Activated CD8-positive, alpha-beta memory T cell treated with anti-CD3 and anti-CD28 coated beads for 1 hour (primary cell): ENCODE results near the gene BNC1.
"Not testable (repeated sequence)": the region's sequence is repeated elsewhere in the genome, so short reads cannot be mapped to it uniquely, and the experiment has no call there.

ENCODE experiments used
- DNase-seq, 2 donors: peaks; one replicate each; pipeline ENCODE4 v3.0.0-alpha.2; 2020; ENCODE audit warnings: low read depth in 1 of 2; ENCODE audit errors: extremely low read depth in 1 of 2

Gene BNC1

GRCh38 chr15:83299462-83299861 is 15.0 kb upstream of the BNC1 start:
- no peak for DNase-seq

GRCh38 chr15:83295417-83295816 is 11.0 kb upstream of the BNC1 start:
- no peak for DNase-seq

GRCh38 chr15:83293201-83293600 is 8.7 kb upstream of the BNC1 start:
- DNase-seq = no peak

GRCh38 chr15:83292317-83292716 is 7.9 kb upstream of the BNC1 start:
- DNase-seq = no peak

- DNase-seq = no peak
Measured at GRCh38 chr15:83290236-83290635, 5.8 kb upstream of the BNC1 start.

GRCh38 chr15:83289160-83289559 is 4.7 kb upstream of the BNC1 start:
- DNase-seq = no peak

GRCh38 chr15:83288381-83288801 is 3.9 kb upstream of the BNC1 start:
- no peak for DNase-seq

- no peak for DNase-seq
Measured at GRCh38 chr15:83287541-83288027, 3.1 kb upstream of the BNC1 start.

- no peak for DNase-seq
Measured at GRCh38 chr15:83285979-83286553, 1.6 kb upstream of the BNC1 start.

- DNase-seq = no peak
Measured at GRCh38 chr15:83285284-83285978, 967 bp upstream of the BNC1 start.

GRCh38 chr15:83283813-83284558 is 478 bp downstream of the BNC1 start:
- no peak for DNase-seq

- DNase-seq = no peak
Measured at GRCh38 chr15:83283138-83283812, 1.2 kb downstream of the BNC1 start.

- no peak for DNase-seq
Measured at GRCh38 chr15:83282776-83283137, 1.7 kb downstream of the BNC1 start.

GRCh38 chr15:83282141-83282540 is 2.3 kb downstream of the BNC1 start:
- DNase-seq = no peak

- no peak for DNase-seq
Measured at GRCh38 chr15:83278191-83278590, 6.3 kb downstream of the BNC1 start.

- no peak for DNase-seq
Measured at GRCh38 chr15:83276661-83277060, 7.8 kb downstream of the BNC1 start.

GRCh38 chr15:83275412-83275811 is 9.1 kb downstream of the BNC1 start:
- DNase-seq = no peak

- no peak for DNase-seq
Measured at GRCh38 chr15:83270176-83270575, 14.3 kb downstream of the BNC1 start.

- no peak for DNase-seq
Measured at GRCh38 chr15:83268147-83268546, 16.3 kb downstream of the BNC1 start.

GRCh38 chr15:83262594-83263315 is 21.7 kb downstream of the BNC1 start:
- DNase-seq = no peak

- not testable (repeated sequence) for DNase-seq
Measured at GRCh38 chr15:83262181-83262580, 22.3 kb downstream of the BNC1 start.
